T-cell (primary cell): ENCODE data around the gene RABEP2. TPM values are rescaled to one million over a fixed set of nuclear protein-coding genes. Genes with fewer than 3 reads are reported as not detected.

ENCODE experiments used
- ATAC-seq, 4 experiments: fragments of 200-7000 bp in 3 of 4; fragments of 150-1000 bp in 1 of 4; cut with Tn5 transposase; replicated peaks in 1 of 4; 1 replicate in 3 of 4; 2 replicates in 1 of 4; pipeline ENCODE4 v1.10.0; 2021; ENCODE audit warnings: moderate library complexity in 3 of 4, mild to moderate bottlenecking in 2 of 4, moderate number of reproducible peaks in 1 of 4
- CTCF ChIA-PET, 2 donors: fragments of 300-600 bp; sonication (Branson Sonifier 250); formaldehyde crosslinking; loops; one replicate each; lab custom pipeline; 2022; ENCODE audit warnings: antibody characterized with exemption in 2 of 2; lab: Charles Lee
- POLR2A ChIA-PET, 2 donors: fragments of 300-600 bp; sonication (Branson Sonifier 250); formaldehyde crosslinking; loops; one replicate each; lab custom pipeline; 2022; ENCODE audit warnings: antibody characterized with exemption in 2 of 2; lab: Charles Lee
- DNase-seq, 35 experiments: peaks; one replicate each; pipeline versions ENCODE4 v3.0.0 to v3.0.0-alpha.2; 2013 to 2023
- H3K27ac ChIP-seq: one replicate; pipeline ENCODE4 v1.5.1; 2013; ENCODE audit warnings: low read length
- H3K27me3 ChIP-seq, 2 experiments: replicated peaks in 1 of 2; 1 replicate in 1 of 2; 2 replicates in 1 of 2; pipeline versions ENCODE4 v1.6.1 to v1.7.0; 2013; ENCODE audit warnings: low read length in 1 of 2, mixed read lengths in 1 of 2; ENCODE audit not compliant: control insufficient read depth in 2 of 2, insufficient read depth in 2 of 2; ENCODE audit errors: extremely low read depth in 1 of 2
- H3K36me3 ChIP-seq, 2 donors: 1 replicate in 1 of 2; 2 replicates in 1 of 2; pipeline versions ENCODE4 v1.6.1 to v1.7.0; 2013; ENCODE audit warnings: low read length in 1 of 2; ENCODE audit not compliant: control insufficient read depth in 2 of 2, insufficient read depth in 1 of 2; ENCODE audit errors: extremely low read depth in 1 of 2
- H3K4me1 ChIP-seq, 2 experiments: 1 replicate in 1 of 2; 2 replicates in 1 of 2; pipeline versions ENCODE4 v1.6.1 to v1.7.0; 2013; ENCODE audit warnings: low read length in 2 of 2, mixed read lengths in 1 of 2; ENCODE audit not compliant: insufficient read depth in 2 of 2, control insufficient read depth in 1 of 2; ENCODE audit errors: extremely low read depth in 1 of 2
- H3K4me3 ChIP-seq, 2 donors: 1 replicate in 1 of 2; 2 replicates in 1 of 2; pipeline versions ENCODE4 v1.5.1 to v1.7.0; 2013; ENCODE audit warnings: mild to moderate bottlenecking in 2 of 2, low read length in 1 of 2, moderate library complexity in 1 of 2; ENCODE audit not compliant: control insufficient read depth in 1 of 2; ENCODE audit errors: extremely low read depth in 1 of 2
- H3K9me3 ChIP-seq: 2 replicates; pipeline ENCODE4 v1.7.0; 2013
- H3K27ac Mint-ChIP-seq, 2 donors: one replicate each; pipeline ENCODE4 v1.8.0; 2020 to 2021; ENCODE audit warnings: mild to moderate bottlenecking in 2 of 2, mixed read lengths in 2 of 2
- H3K27me3 Mint-ChIP-seq, 2 donors: one replicate each; pipeline ENCODE4 v1.8.0; 2021 to 2022; ENCODE audit warnings: mixed read lengths in 2 of 2
- H3K36me3 Mint-ChIP-seq: one replicate; pipeline ENCODE4 v1.8.0; 2021; ENCODE audit warnings: mixed read lengths
- H3K4me1 Mint-ChIP-seq, 3 donors: one replicate each; pipeline ENCODE4 v1.8.0; 2020 to 2022; ENCODE audit warnings: mixed read lengths in 3 of 3, mild to moderate bottlenecking in 1 of 3
- H3K4me3 Mint-ChIP-seq, 3 donors: one replicate each; pipeline ENCODE4 v1.8.0; 2020 to 2022; ENCODE audit warnings: mild to moderate bottlenecking in 3 of 3, mixed read lengths in 3 of 3, moderate library complexity in 3 of 3
- H3K9me3 Mint-ChIP-seq, 3 donors: one replicate each; pipeline ENCODE4 v1.8.0; 2020 to 2022; ENCODE audit warnings: mixed read lengths in 3 of 3
- WGBS: methylation state at CpG from one replicate; pipeline ENCODE4 v1.1.5; 2013; ENCODE audit warnings: missing lambda C conversion rate; ENCODE audit not compliant: insufficient coverage; 5-methylcytosine and 5-hydroxymethylcytosine counted together
- total RNA-seq, 35 experiments: library from RNA in 6 of 35; stranded (reverse) in 6 of 35; fragments of 120-200 nt in 1 of 35; gene quantifications; one replicate each; pipeline versions ENCODE4 v1.2.1 to v1.2.4 and lab custom pipeline; 2013 to 2026

RABEP2 gene
- total RNA-seq, 5 donors from 2014 or later (not counting 1 experiment from before 2014, with no cell fraction given), result 26.9 to 35.5 (median 33.5) TPM

- ChIA-PET POLR2A (interaction anchor here in 1 of 2 donors (0.6 kb wide), 1 partner anchor 62 kb away, joined by 5 read pairs; no protein-coding TSS in a partner anchor), CTCF (interaction anchor here in 1 of 2 donors (0.6 to 1.5 kb wide), 2 partner anchors 65 to 133 kb away, joined by 4 to 5 read pairs; no protein-coding TSS in a partner anchor)
- 51% methylated on average over 11 of the region's 11 CpGs for WGBS
- DNase-seq (no peak), ATAC-seq (no peak)
- H3K27me3 Mint-ChIP-seq, result peaks cover 7% of the 10 kb centered on the region in 2 donors
- H3K27me3 ChIP-seq, result peaks cover 0 to 13% of the 10 kb centered on the region in 2 experiments
- H3K4me1 Mint-ChIP-seq, result peaks cover 5 to 16% (median 6%) of the 10 kb centered on the region in 3 donors
- H3K9me3 ChIP-seq, result no peaks in the 10 kb centered on the region
- H3K4me1 ChIP-seq, result peaks cover 2 to 20% of the 10 kb centered on the region in 2 experiments
- no peaks in the 10 kb centered on the region for H3K9me3 Mint-ChIP-seq
- H3K27ac ChIP-seq, result no peak overlapping the region
- H3K36me3 ChIP-seq, result no peaks in the 10 kb centered on the region
- no peaks in the 10 kb centered on the region for H3K36me3 Mint-ChIP-seq
- no peak overlapping the region for H3K27ac Mint-ChIP-seq
- H3K4me3 ChIP-seq, result peak overlapping the region; percentile 78 to 94
- peak overlapping the region; percentile 75 to 87 (median 85) for H3K4me3 Mint-ChIP-seq
Observed at GRCh38 chr16:28880589-28880915, 44.5 kb downstream of the RABEP2 start.

- 3% methylated on average over 64 of the region's 66 CpGs for WGBS
- H3K4me3 Mint-ChIP-seq, result peak overlapping the region; percentile 85 to 87 (median 86)
- ChIA-PET CTCF (interaction anchor here (0.6 to 1.5 kb wide), 2 partner anchors 29 to 66 kb away, joined by 4 to 5 read pairs; no protein-coding TSS in a partner anchor), POLR2A (interaction anchor here (0.6 to 1.7 kb wide), 3 partner anchors 15 to 1878 kb away, joined by 3 to 6 read pairs (median 5); no protein-coding TSS in a partner anchor)
- peaks cover 0 to 13% of the 10 kb centered on the region in 2 experiments for H3K27me3 ChIP-seq
- peak overlapping the region; percentile 78 to 94 for H3K4me3 ChIP-seq
- H3K4me1 Mint-ChIP-seq, result peaks cover 5 to 16% (median 6%) of the 10 kb centered on the region in 3 donors
- ATAC-seq (peak; percentile 98 to 99 (median 99)), DNase-seq (peak; percentile 73 to 90 (median 83))
- H3K9me3 ChIP-seq, result no peaks in the 10 kb centered on the region
- peaks cover 2 to 20% of the 10 kb centered on the region in 2 experiments for H3K4me1 ChIP-seq
- H3K36me3 ChIP-seq, result no peaks in the 10 kb centered on the region
- H3K27me3 Mint-ChIP-seq, result peaks cover 7% of the 10 kb centered on the region in 2 donors
- peak overlapping the region in 1 of 2 donors; percentile 69 for H3K27ac Mint-ChIP-seq
- no peak overlapping the region for H3K27ac ChIP-seq
- H3K36me3 Mint-ChIP-seq, result no peaks in the 10 kb centered on the region
- no peaks in the 10 kb centered on the region for H3K9me3 Mint-ChIP-seq
Observed at GRCh38 chr16:28879841-28880588, 45.0 kb downstream of the RABEP2 start.

GRCh38 chr16:28879261-28879840 lies 45.7 kb downstream of the RABEP2 start:
- Histone ChIP-seq H3K9me3 (no peaks in the 10 kb centered on the region), H3K36me3 (peaks cover 2% of the 10 kb centered on the region in 2 donors), H3K27ac (no peak overlapping the region), H3K4me1 (peaks cover 2 to 20% of the 10 kb centered on the region in 2 experiments), H3K4me3 (peak overlapping the region; percentile 78 to 94), H3K27me3 (peaks cover 0 to 13% of the 10 kb centered on the region in 2 experiments)
- CTCF ChIA-PET, result interaction anchor here (0.6 to 1.5 kb wide), 2 partner anchors 28 to 66 kb away, joined by 4 to 5 read pairs; no protein-coding TSS in a partner anchor
- POLR2A ChIA-PET, result interaction anchor here (0.6 to 1.7 kb wide), 2 partner anchors 15 to 1879 kb away, joined by 3 to 6 read pairs; no protein-coding TSS in a partner anchor
- peaks cover 5 to 16% (median 6%) of the 10 kb centered on the region in 3 donors for H3K4me1 Mint-ChIP-seq
- peaks cover 7% of the 10 kb centered on the region in 2 donors for H3K27me3 Mint-ChIP-seq
- ATAC-seq (peak; percentile 43 to 51 (median 48)), DNase-seq (no peak)
- H3K27ac Mint-ChIP-seq, result peak overlapping the region in 1 of 2 donors; percentile 69
- H3K4me3 Mint-ChIP-seq, result peak overlapping the region; percentile 85 to 87 (median 86)
- WGBS, result 1% methylated on average over 22 of the region's 27 CpGs
- no peaks in the 10 kb centered on the region for H3K36me3 Mint-ChIP-seq
- H3K9me3 Mint-ChIP-seq, result no peaks in the 10 kb centered on the region

GRCh38 chr16:28878083-28878926 lies 46.7 kb downstream of the RABEP2 start, which contains the start of gene ATP2A1:
Gene ATP2A1, plus strand, starts transcription at chr16:28878488. Its CDS starts 184 bp downstream, at chr16:28878672.
- Mint-ChIP-seq H3K36me3 (no peaks in the 10 kb centered on the region), H3K27me3 (peaks cover 7% of the 10 kb centered on the region in 2 donors), H3K4me1 (peaks cover 5 to 16% (median 6%) of the 10 kb centered on the region in 3 donors), H3K4me3 (peak within 1 kb of the TSS; percentile 85 to 87 (median 86)), H3K27ac (no peak within 1 kb of the TSS), H3K9me3 (no peaks in the 10 kb centered on the region)
- Histone ChIP-seq H3K4me3 (peak within 1 kb of the TSS; percentile 78 to 94), H3K27ac (no peak within 1 kb of the TSS), H3K4me1 (peaks cover 2 to 20% of the 10 kb centered on the region in 2 experiments), H3K9me3 (no peaks in the 10 kb centered on the region), H3K27me3 (peaks cover 0 to 16% of the 10 kb centered on the region in 2 experiments), H3K36me3 (peaks cover 4 to 8% of the 10 kb centered on the region in 2 donors)
- POLR2A ChIA-PET, result interaction anchor here in 1 of 2 donors (1.7 kb wide), 1 partner anchor 14 kb away, joined by 6 read pairs; no protein-coding TSS in a partner anchor
- CTCF ChIA-PET, result no interaction called here
- no peak for DNase-seq
- ATAC-seq, result no peak
- 84% methylated on average over 12 of the region's 25 CpGs for WGBS

GRCh38 chr16:28877655-28878000 lies 47.4 kb downstream of the RABEP2 start:
- peaks cover 7% of the 10 kb centered on the region in 2 donors for H3K27me3 Mint-ChIP-seq
- Histone ChIP-seq H3K36me3 (peaks cover 4 to 14% of the 10 kb centered on the region in 2 donors), H3K4me3 (no peak overlapping the region), H3K9me3 (no peaks in the 10 kb centered on the region), H3K27me3 (peaks cover 0 to 16% of the 10 kb centered on the region in 2 experiments), H3K4me1 (peaks cover 2 to 20% of the 10 kb centered on the region in 2 experiments), H3K27ac (no peak overlapping the region)
- no peak for ATAC-seq
- H3K4me1 Mint-ChIP-seq, result peaks cover 5 to 16% (median 6%) of the 10 kb centered on the region in 3 donors
- no peak for DNase-seq
- H3K27ac Mint-ChIP-seq, result no peak overlapping the region
- H3K4me3 Mint-ChIP-seq, result peak overlapping the region in 1 of 3 donors; percentile 49
- no peaks in the 10 kb centered on the region for H3K9me3 Mint-ChIP-seq
- H3K36me3 Mint-ChIP-seq, result no peaks in the 10 kb centered on the region
- 80% methylated on average over 1 of the region's 2 CpGs for WGBS
- ChIA-PET CTCF (no interaction called here), POLR2A (no interaction called here)
